ENCODE measurements around the gene PAMR1. TPM values are rescaled to one million over a fixed set of nuclear protein-coding genes. Genes with fewer than 3 reads are reported as not detected.

The PAMR1 gene
- total and polyA plus RNA-seq, 3 experiments from 2014 or later, result not detected

GRCh38 chr11:35520376-35520775 lies 5.0 kb downstream of the PAMR1 start:
- Mint-ChIP-seq H3K9me3 (no peaks in the 10 kb centered on the region), H3K27me3 (peaks cover 29 to 76% of the 10 kb centered on the region in 2 donors), H3K27ac (no peak overlapping the region)

GRCh38 chr11:35518766-35519165 lies 6.7 kb downstream of the PAMR1 start:
- Mint-ChIP-seq H3K36me3 (no peaks in the 10 kb centered on the region), H3K27me3 (peaks cover 17 to 66% of the 10 kb centered on the region in 2 donors), H3K4me1 (no peaks in the 10 kb centered on the region), H3K27ac (no peak overlapping the region), H3K9me3 (no peaks in the 10 kb centered on the region), H3K4me3 (no peak overlapping the region)
- no peaks in the 10 kb centered on the region for H3K9me3 ChIP-seq (ENCODE audit: low read length)
- H3K4me1 ChIP-seq (ENCODE audit: insufficient read depth, low read length), result no peaks in the 10 kb centered on the region
- DNase-seq, result no peak
- peaks cover 3% of the 10 kb centered on the region for H3K27me3 ChIP-seq (ENCODE audit: insufficient read depth, low read length, poor library complexity, severe bottlenecking)
- ChIA-PET CTCF (no interaction called here), POLR2A (no interaction called here)
- H3K4me3 ChIP-seq (ENCODE audit: low read length), result no peak overlapping the region
- H3K27ac ChIP-seq (ENCODE audit: low read depth, low read length), result no peak overlapping the region
- no peaks in the 10 kb centered on the region for H3K36me3 ChIP-seq (ENCODE audit: insufficient read depth, low read length)

More at GRCh38 chr11:35520376-35520775, 5.0 kb downstream of the PAMR1 start:
- H3K36me3 Mint-ChIP-seq, result no peaks in the 10 kb centered on the region
- Histone ChIP-seq H3K27me3 (ENCODE audit: insufficient read depth, low read length, poor library complexity, severe bottlenecking) (peaks cover 13% of the 10 kb centered on the region), H3K36me3 (ENCODE audit: insufficient read depth, low read length) (no peaks in the 10 kb centered on the region), H3K4me1 (ENCODE audit: insufficient read depth, low read length) (no peaks in the 10 kb centered on the region), H3K4me3 (ENCODE audit: low read length) (no peak overlapping the region), H3K27ac (ENCODE audit: low read depth, low read length) (no peak overlapping the region), H3K9me3 (ENCODE audit: low read length) (no peaks in the 10 kb centered on the region)
- no peak for DNase-seq
- POLR2A ChIA-PET, result no interaction called here
- peaks cover 0 to 3% (median 0%) of the 10 kb centered on the region in 3 donors for H3K4me1 Mint-ChIP-seq
- CTCF ChIA-PET, result no interaction called here
- no peak overlapping the region for H3K4me3 Mint-ChIP-seq

- no peak overlapping the region for H3K4me3 ChIP-seq (ENCODE audit: low read length)
- no peaks in the 10 kb centered on the region for H3K9me3 Mint-ChIP-seq
- H3K27me3 ChIP-seq (ENCODE audit: insufficient read depth, low read length, poor library complexity, severe bottlenecking), result no peaks in the 10 kb centered on the region
- H3K4me1 Mint-ChIP-seq, result no peaks in the 10 kb centered on the region
- no peak overlapping the region for H3K4me3 Mint-ChIP-seq
- ChIA-PET POLR2A (no interaction called here), CTCF (no interaction called here)
- H3K9me3 ChIP-seq (ENCODE audit: low read length), result no peaks in the 10 kb centered on the region
- no peak for DNase-seq
- H3K36me3 Mint-ChIP-seq, result no peaks in the 10 kb centered on the region
- H3K4me1 ChIP-seq (ENCODE audit: insufficient read depth, low read length), result no peaks in the 10 kb centered on the region
- H3K36me3 ChIP-seq (ENCODE audit: insufficient read depth, low read length), result no peaks in the 10 kb centered on the region
- H3K27me3 Mint-ChIP-seq, result peaks cover 15 to 62% of the 10 kb centered on the region in 2 donors
- H3K27ac Mint-ChIP-seq, result no peak overlapping the region
- no peak overlapping the region for H3K27ac ChIP-seq (ENCODE audit: low read depth, low read length)
These were observed 7.9 kb downstream of the PAMR1 start for GRCh38 chr11:35517481-35517880.

- H3K27ac ChIP-seq (ENCODE audit: low read depth, low read length), result no peak overlapping the region
- CTCF ChIA-PET, result no interaction called here
- H3K36me3 Mint-ChIP-seq, result no peaks in the 10 kb centered on the region
- no peak overlapping the region for H3K27ac Mint-ChIP-seq
- H3K9me3 ChIP-seq (ENCODE audit: low read length), result no peaks in the 10 kb centered on the region
- no peaks in the 10 kb centered on the region for H3K4me1 ChIP-seq (ENCODE audit: insufficient read depth, low read length)
- H3K4me3 ChIP-seq (ENCODE audit: low read length), result no peak overlapping the region
- POLR2A ChIA-PET, result no interaction called here
- no peaks in the 10 kb centered on the region for H3K36me3 ChIP-seq (ENCODE audit: insufficient read depth, low read length)
- no peak overlapping the region for H3K4me3 Mint-ChIP-seq
- H3K9me3 Mint-ChIP-seq, result no peaks in the 10 kb centered on the region
- no peaks in the 10 kb centered on the region for H3K4me1 Mint-ChIP-seq
- peaks cover 16 to 65% of the 10 kb centered on the region in 2 donors for H3K27me3 Mint-ChIP-seq
- no peaks in the 10 kb centered on the region for H3K27me3 ChIP-seq (ENCODE audit: insufficient read depth, low read length, poor library complexity, severe bottlenecking)
- DNase-seq, result no peak
These were observed 9.0 kb downstream of the PAMR1 start for GRCh38 chr11:35516403-35516802.

GRCh38 chr11:35515224-35515623 lies 10.2 kb downstream of the PAMR1 start:
- no peak for DNase-seq
- no peaks in the 10 kb centered on the region for H3K4me1 ChIP-seq (ENCODE audit: insufficient read depth, low read length)
- H3K27me3 ChIP-seq (ENCODE audit: insufficient read depth, low read length, poor library complexity, severe bottlenecking), result no peaks in the 10 kb centered on the region
- H3K4me3 ChIP-seq (ENCODE audit: low read length), result no peak overlapping the region
- H3K9me3 ChIP-seq (ENCODE audit: low read length), result no peaks in the 10 kb centered on the region
- no peak overlapping the region for H3K27ac ChIP-seq (ENCODE audit: low read depth, low read length)
- H3K36me3 ChIP-seq (ENCODE audit: insufficient read depth, low read length), result no peaks in the 10 kb centered on the region
- Mint-ChIP-seq H3K9me3 (no peaks in the 10 kb centered on the region), H3K4me1 (no peaks in the 10 kb centered on the region), H3K4me3 (no peak overlapping the region), H3K36me3 (no peaks in the 10 kb centered on the region), H3K27me3 (peaks cover 15 to 67% of the 10 kb centered on the region in 2 donors), H3K27ac (no peak overlapping the region)
- CTCF ChIA-PET, result no interaction called here
- POLR2A ChIA-PET, result no interaction called here

GRCh38 chr11:35514481-35514880 lies 10.9 kb downstream of the PAMR1 start:
- H3K36me3 ChIP-seq (ENCODE audit: insufficient read depth, low read length), result no peaks in the 10 kb centered on the region
- no peak overlapping the region for H3K27ac Mint-ChIP-seq
- H3K4me1 Mint-ChIP-seq, result no peaks in the 10 kb centered on the region
- no peaks in the 10 kb centered on the region for H3K27me3 ChIP-seq (ENCODE audit: insufficient read depth, low read length, poor library complexity, severe bottlenecking)
- no peak for DNase-seq
- no peaks in the 10 kb centered on the region for H3K36me3 Mint-ChIP-seq
- no peaks in the 10 kb centered on the region for H3K9me3 ChIP-seq (ENCODE audit: low read length)
- H3K4me3 Mint-ChIP-seq, result no peak overlapping the region
- peaks cover 15 to 65% of the 10 kb centered on the region in 2 donors for H3K27me3 Mint-ChIP-seq
- POLR2A ChIA-PET, result no interaction called here
- H3K27ac ChIP-seq (ENCODE audit: low read depth, low read length), result no peak overlapping the region
- H3K4me3 ChIP-seq (ENCODE audit: low read length), result no peak overlapping the region
- CTCF ChIA-PET, result no interaction called here
- H3K4me1 ChIP-seq (ENCODE audit: insufficient read depth, low read length), result no peaks in the 10 kb centered on the region
- H3K9me3 Mint-ChIP-seq, result no peaks in the 10 kb centered on the region

GRCh38 chr11:35511666-35512065 lies 13.8 kb downstream of the PAMR1 start:
- POLR2A ChIA-PET, result no interaction called here
- Histone ChIP-seq H3K4me3 (ENCODE audit: low read length) (no peak overlapping the region), H3K4me1 (ENCODE audit: insufficient read depth, low read length) (no peaks in the 10 kb centered on the region), H3K9me3 (ENCODE audit: low read length) (no peaks in the 10 kb centered on the region), H3K36me3 (ENCODE audit: insufficient read depth, low read length) (no peaks in the 10 kb centered on the region), H3K27me3 (ENCODE audit: insufficient read depth, low read length, poor library complexity, severe bottlenecking) (no peaks in the 10 kb centered on the region), H3K27ac (ENCODE audit: low read depth, low read length) (no peak overlapping the region)
- no peak overlapping the region for H3K4me3 Mint-ChIP-seq
- H3K36me3 Mint-ChIP-seq, result peaks cover 0 to 7% (median 0%) of the 10 kb centered on the region in 3 donors
- H3K27ac Mint-ChIP-seq, result no peak overlapping the region
- CTCF ChIA-PET, result no interaction called here
- no peaks in the 10 kb centered on the region for H3K4me1 Mint-ChIP-seq
- no peak for DNase-seq
- peaks cover 27 to 69% of the 10 kb centered on the region in 2 donors for H3K27me3 Mint-ChIP-seq
- peaks cover 7 to 24% (median 18%) of the 10 kb centered on the region in 5 donors for H3K9me3 Mint-ChIP-seq

- Mint-ChIP-seq H3K27me3 (peaks cover 29 to 57% of the 10 kb centered on the region in 2 donors), H3K27ac (no peak overlapping the region), H3K4me3 (no peak overlapping the region), H3K36me3 (peaks cover 0 to 7% (median 2%) of the 10 kb centered on the region in 3 donors), H3K4me1 (no peaks in the 10 kb centered on the region), H3K9me3 (peaks cover 16 to 36% (median 26%) of the 10 kb centered on the region in 5 donors)
- no peak overlapping the region for H3K27ac ChIP-seq (ENCODE audit: low read depth, low read length)
- H3K4me1 ChIP-seq (ENCODE audit: insufficient read depth, low read length), result no peaks in the 10 kb centered on the region
- H3K27me3 ChIP-seq (ENCODE audit: insufficient read depth, low read length, poor library complexity, severe bottlenecking), result no peaks in the 10 kb centered on the region
- DNase-seq, result no peak
- ChIA-PET CTCF (no interaction called here), POLR2A (no interaction called here)
- no peaks in the 10 kb centered on the region for H3K36me3 ChIP-seq (ENCODE audit: insufficient read depth, low read length)
- H3K4me3 ChIP-seq (ENCODE audit: low read length), result no peak overlapping the region
- no peaks in the 10 kb centered on the region for H3K9me3 ChIP-seq (ENCODE audit: low read length)
These were observed 17.7 kb downstream of the PAMR1 start for GRCh38 chr11:35507688-35508087.

GRCh38 chr11:35501776-35502175 lies 23.6 kb downstream of the PAMR1 start:
- H3K9me3 Mint-ChIP-seq, result peaks cover 9 to 19% (median 13%) of the 10 kb centered on the region in 5 donors

More at GRCh38 chr11:35501776-35502175, 23.6 kb downstream of the PAMR1 start:
- Histone ChIP-seq H3K4me1 (ENCODE audit: insufficient read depth, low read length) (no peaks in the 10 kb centered on the region), H3K4me3 (ENCODE audit: low read length) (no peak overlapping the region), H3K36me3 (ENCODE audit: insufficient read depth, low read length) (no peaks in the 10 kb centered on the region), H3K27me3 (ENCODE audit: insufficient read depth, low read length, poor library complexity, severe bottlenecking) (no peaks in the 10 kb centered on the region), H3K9me3 (ENCODE audit: low read length) (no peaks in the 10 kb centered on the region), H3K27ac (ENCODE audit: low read depth, low read length) (no peak overlapping the region)
- Mint-ChIP-seq H3K4me1 (no peaks in the 10 kb centered on the region), H3K27ac (no peak overlapping the region), H3K27me3 (peaks cover 10 to 12% of the 10 kb centered on the region in 2 donors), H3K36me3 (peaks cover 0 to 2% (median 0%) of the 10 kb centered on the region in 3 donors), H3K4me3 (no peak overlapping the region)
- no peak for DNase-seq
- ChIA-PET POLR2A (no interaction called here), CTCF (no interaction called here)

Data from CD8-positive, alpha-beta memory T cell (primary cell).